Measurements from ENCODE around the gene ATP6V1G2.

Gene ATP6V1G2

DNA sequence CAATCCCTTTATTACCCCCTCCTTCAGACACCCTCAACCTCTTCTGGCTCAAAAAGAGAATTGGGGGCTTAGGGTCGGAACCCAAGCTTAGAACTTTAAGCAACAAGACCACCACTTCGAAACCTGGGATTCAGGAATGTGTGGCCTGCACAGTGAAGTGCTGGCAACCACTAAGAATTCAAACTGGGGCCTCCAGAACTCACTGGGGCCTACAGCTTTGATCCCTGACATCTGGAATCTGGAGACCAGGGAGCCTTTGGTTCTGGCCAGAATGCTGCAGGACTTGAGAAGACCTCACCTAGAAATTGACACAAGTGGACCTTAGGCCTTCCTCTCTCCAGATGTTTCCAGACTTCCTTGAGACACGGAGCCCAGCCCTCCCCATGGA, 31.2 kb upstream of the ATP6V1G2 start:
- H3K36me3 ChIP-seq = no peaks in the 10 kb centered on the region
- DNase-seq = no peak
- no peak overlapping the region for H3K4me3 ChIP-seq (ENCODE audit: low read depth, low read length)
- TF ChIP-seq, protein P1, sequence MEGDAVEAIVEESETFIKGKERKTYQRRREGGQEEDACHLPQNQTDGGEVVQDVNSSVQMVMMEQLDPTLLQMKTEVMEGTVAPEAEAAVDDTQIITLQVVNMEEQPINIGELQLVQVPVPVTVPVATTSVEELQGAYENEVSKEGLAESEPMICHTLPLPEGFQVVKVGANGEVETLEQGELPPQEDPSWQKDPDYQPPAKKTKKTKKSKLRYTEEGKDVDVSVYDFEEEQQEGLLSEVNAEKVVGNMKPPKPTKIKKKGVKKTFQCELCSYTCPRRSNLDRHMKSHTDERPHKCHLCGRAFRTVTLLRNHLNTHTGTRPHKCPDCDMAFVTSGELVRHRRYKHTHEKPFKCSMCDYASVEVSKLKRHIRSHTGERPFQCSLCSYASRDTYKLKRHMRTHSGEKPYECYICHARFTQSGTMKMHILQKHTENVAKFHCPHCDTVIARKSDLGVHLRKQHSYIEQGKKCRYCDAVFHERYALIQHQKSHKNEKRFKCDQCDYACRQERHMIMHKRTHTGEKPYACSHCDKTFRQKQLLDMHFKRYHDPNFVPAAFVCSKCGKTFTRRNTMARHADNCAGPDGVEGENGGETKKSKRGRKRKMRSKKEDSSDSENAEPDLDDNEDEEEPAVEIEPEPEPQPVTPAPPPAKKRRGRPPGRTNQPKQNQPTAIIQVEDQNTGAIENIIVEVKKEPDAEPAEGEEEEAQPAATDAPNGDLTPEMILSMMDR (IDR thresholded peaks at IDR 0.05; ENCODE audit: low read depth, low read length) = no peak
- H3K27ac ChIP-seq = no peak overlapping the region
- no peaks in the 10 kb centered on the region for H3K27me3 ChIP-seq (ENCODE audit: insufficient read depth, low read depth, severe bottlenecking)
- no peaks in the 10 kb centered on the region for H3K9me3 ChIP-seq (ENCODE audit: severe bottlenecking)

DNA sequence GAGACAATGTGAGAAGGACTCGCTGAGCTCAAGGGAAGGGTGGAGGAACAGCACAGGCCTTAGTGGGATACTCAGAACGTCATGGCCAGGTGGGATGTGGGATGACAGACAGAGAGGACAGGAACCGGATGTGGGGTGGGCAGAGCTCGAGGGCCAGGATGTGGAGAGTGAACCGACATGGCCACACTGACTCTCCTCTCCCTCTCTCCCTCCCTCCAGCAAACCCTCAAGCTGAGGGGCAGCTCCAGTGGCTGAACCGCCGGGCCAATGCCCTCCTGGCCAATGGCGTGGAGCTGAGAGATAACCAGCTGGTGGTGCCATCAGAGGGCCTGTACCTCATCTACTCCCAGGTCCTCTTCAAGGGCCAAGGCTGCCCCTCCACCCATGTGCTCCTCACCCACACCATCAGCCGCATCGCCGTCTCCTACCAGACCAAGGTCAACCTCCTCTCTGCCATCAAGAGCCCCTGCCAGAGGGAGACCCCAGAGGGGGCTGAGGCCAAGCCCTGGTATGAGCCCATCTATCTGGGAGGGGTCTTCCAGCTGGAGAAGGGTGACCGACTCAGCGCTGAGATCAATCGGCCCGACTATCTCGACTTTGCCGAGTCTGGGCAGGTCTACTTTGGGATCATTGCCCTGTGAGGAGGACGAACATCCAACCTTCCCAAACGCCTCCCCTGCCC, 30.6 kb upstream of the ATP6V1G2 start:
- Histone ChIP-seq H3K36me3 (no peaks in the 10 kb centered on the region), H3K9me3 (ENCODE audit: severe bottlenecking) (no peaks in the 10 kb centered on the region), H3K27me3 (ENCODE audit: insufficient read depth, low read depth, severe bottlenecking) (no peaks in the 10 kb centered on the region), H3K4me3 (ENCODE audit: low read depth, low read length) (no peak overlapping the region), H3K27ac (no peak overlapping the region)
- no peak for DNase-seq
- TF ChIP-seq, protein P1 (IDR thresholded peaks at IDR 0.05; ENCODE audit: low read depth, low read length) = no peak

DNA sequence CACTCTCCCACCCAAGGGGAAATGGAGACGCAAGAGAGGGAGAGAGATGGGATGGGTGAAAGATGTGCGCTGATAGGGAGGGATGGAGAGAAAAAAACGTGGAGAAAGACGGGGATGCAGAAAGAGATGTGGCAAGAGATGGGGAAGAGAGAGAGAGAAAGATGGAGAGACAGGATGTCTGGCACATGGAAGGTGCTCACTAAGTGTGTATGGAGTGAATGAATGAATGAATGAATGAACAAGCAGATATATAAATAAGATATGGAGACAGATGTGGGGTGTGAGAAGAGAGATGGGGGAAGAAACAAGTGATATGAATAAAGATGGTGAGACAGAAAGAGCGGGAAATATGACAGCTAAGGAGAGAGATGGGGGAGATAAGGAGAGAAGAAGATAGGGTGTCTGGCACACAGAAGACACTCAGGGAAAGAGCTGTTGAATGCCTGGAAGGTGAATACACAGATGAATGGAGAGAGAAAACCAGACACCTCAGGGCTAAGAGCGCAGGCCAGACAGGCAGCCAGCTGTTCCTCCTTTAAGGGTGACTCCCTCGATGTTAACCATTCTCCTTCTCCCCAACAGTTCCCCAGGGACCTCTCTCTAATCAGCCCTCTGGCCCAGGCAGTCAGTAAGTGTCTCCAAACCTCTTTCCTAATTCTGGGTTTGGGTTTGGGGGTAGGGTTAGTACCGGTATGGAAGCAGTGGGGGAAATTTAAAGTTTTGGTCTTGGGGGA, 29.7 kb upstream of the ATP6V1G2 start:
- TF ChIP-seq, protein P1 (IDR thresholded peaks at IDR 0.05; ENCODE audit: low read depth, low read length) = no peak
- H3K4me3 ChIP-seq (ENCODE audit: low read depth, low read length) = no peak overlapping the region
- no peak overlapping the region for H3K27ac ChIP-seq
- DNase-seq = no peak
- H3K36me3 ChIP-seq = no peaks in the 10 kb centered on the region
- no peaks in the 10 kb centered on the region for H3K27me3 ChIP-seq (ENCODE audit: insufficient read depth, low read depth, severe bottlenecking)
- H3K9me3 ChIP-seq (ENCODE audit: severe bottlenecking) = no peaks in the 10 kb centered on the region

DNA sequence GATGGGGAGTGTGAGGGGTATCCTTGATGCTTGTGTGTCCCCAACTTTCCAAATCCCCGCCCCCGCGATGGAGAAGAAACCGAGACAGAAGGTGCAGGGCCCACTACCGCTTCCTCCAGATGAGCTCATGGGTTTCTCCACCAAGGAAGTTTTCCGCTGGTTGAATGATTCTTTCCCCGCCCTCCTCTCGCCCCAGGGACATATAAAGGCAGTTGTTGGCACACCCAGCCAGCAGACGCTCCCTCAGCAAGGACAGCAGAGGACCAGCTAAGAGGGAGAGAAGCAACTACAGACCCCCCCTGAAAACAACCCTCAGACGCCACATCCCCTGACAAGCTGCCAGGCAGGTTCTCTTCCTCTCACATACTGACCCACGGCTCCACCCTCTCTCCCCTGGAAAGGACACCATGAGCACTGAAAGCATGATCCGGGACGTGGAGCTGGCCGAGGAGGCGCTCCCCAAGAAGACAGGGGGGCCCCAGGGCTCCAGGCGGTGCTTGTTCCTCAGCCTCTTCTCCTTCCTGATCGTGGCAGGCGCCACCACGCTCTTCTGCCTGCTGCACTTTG, 29.0 kb upstream of the ATP6V1G2 start, which contains the start of gene TNF:
TNF (plus strand) TSS at position 231 of the 567 bp plus-strand sequence; CDS start at position 408, 177 bp downstream.
- TF ChIP-seq, protein P1 (IDR thresholded peaks at IDR 0.05; ENCODE audit: low read depth, low read length) = no peak
- no peak for DNase-seq
- Histone ChIP-seq H3K27ac (no peak within 1 kb of the TSS), H3K36me3 (no peaks in the 10 kb centered on the region), H3K9me3 (ENCODE audit: severe bottlenecking) (no peaks in the 10 kb centered on the region), H3K4me3 (ENCODE audit: low read depth, low read length) (no peak within 1 kb of the TSS), H3K27me3 (ENCODE audit: insufficient read depth, low read depth, severe bottlenecking) (no peaks in the 10 kb centered on the region)

DNA sequence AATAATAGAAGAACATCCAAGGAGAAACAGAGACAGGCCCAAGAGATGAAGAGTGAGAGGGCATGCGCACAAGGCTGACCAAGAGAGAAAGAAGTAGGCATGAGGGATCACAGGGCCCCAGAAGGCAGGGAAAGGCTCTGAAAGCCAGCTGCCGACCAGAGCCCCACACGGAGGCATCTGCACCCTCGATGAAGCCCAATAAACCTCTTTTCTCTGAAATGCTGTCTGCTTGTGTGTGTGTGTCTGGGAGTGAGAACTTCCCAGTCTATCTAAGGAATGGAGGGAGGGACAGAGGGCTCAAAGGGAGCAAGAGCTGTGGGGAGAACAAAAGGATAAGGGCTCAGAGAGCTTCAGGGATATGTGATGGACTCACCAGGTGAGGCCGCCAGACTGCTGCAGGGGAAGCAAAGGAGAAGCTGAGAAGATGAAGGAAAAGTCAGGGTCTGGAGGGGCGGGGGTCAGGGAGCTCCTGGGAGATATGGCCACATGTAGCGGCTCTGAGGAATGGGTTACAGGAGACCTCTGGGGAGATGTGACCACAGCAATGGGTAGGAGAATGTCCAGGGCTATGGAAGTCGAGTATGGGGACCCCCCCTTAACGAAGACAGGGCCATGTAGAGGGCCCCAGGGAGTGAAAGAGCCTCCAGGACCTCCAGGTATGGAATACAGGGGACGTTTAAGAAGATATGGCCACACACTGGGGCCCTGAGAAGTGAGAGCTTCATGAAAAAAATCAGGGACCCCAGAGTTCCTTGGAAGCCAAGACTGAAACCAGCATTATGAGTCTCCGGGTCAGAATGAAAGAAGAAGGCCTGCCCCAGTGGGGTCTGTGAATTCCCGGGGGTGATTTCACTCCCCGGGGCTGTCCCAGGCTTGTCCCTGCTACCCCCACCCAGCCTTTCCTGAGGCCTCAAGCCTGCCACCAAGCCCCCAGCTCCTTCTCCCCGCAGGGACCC, 28.0 kb upstream of the ATP6V1G2 start:
- Histone ChIP-seq H3K27me3 (ENCODE audit: insufficient read depth, low read depth, severe bottlenecking) (no peaks in the 10 kb centered on the region), H3K4me3 (ENCODE audit: low read depth, low read length) (no peak overlapping the region), H3K36me3 (no peaks in the 10 kb centered on the region), H3K9me3 (ENCODE audit: severe bottlenecking) (no peaks in the 10 kb centered on the region), H3K27ac (no peak overlapping the region)
- TF ChIP-seq, protein P1 (IDR thresholded peaks at IDR 0.05; ENCODE audit: low read depth, low read length) = peak; percentile 48
- no peak for DNase-seq
